ENCODE measurements around the gene DCBLD2.

DNA sequence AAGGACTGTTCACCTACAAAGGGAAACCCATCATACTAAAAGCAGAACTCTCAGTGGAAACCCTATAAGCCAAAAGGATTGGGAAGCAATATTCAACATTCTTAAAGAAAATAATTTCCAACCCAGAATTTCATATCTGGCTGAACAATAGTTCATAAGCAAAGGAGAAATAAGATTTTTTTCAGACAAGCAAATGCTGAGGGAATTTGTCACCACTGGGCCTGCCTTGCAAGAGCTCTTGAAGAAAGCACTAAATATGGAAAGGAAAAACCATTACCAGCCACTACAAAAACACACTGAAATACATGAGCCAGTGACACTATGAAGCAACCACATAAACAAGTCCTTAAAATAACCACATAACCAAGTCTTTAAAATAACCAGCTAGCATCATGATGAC lies 28.9 kb upstream of the DCBLD2 start:
- TF ChIP-seq, protein P1, sequence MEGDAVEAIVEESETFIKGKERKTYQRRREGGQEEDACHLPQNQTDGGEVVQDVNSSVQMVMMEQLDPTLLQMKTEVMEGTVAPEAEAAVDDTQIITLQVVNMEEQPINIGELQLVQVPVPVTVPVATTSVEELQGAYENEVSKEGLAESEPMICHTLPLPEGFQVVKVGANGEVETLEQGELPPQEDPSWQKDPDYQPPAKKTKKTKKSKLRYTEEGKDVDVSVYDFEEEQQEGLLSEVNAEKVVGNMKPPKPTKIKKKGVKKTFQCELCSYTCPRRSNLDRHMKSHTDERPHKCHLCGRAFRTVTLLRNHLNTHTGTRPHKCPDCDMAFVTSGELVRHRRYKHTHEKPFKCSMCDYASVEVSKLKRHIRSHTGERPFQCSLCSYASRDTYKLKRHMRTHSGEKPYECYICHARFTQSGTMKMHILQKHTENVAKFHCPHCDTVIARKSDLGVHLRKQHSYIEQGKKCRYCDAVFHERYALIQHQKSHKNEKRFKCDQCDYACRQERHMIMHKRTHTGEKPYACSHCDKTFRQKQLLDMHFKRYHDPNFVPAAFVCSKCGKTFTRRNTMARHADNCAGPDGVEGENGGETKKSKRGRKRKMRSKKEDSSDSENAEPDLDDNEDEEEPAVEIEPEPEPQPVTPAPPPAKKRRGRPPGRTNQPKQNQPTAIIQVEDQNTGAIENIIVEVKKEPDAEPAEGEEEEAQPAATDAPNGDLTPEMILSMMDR (IDR thresholded peaks at IDR 0.05): no peak
- TF ChIP-seq EZH2 (IDR thresholded peaks at IDR 0.05): no peak
